K562 (cell line): ENCODE results near the gene SPOUT1. TPM values are rescaled to one million over a fixed set of nuclear protein-coding genes. Genes with fewer than 3 reads are reported as not detected.

Experiments used
- CHD1 ChIP-seq: fragments of 200-600 bp; sonication (generic); IDR thresholded peaks from one replicate; pipeline ENCODE4 v1.6.1; 2012; ENCODE audit warnings: mild to moderate bottlenecking, moderate library complexity, low read length, inconsistent platforms
- NCOA1 ChIP-seq: fragments of 450-650 bp; IDR thresholded peaks from 2 replicates; pipeline ENCODE4 v1.6.1; 2016; ENCODE audit warnings: low read depth
- POLR2G ChIP-seq: fragments of 200-400 bp; formaldehyde crosslinking; IDR thresholded peaks from 2 replicates; pipeline ENCODE4 v1.6.1; 2017; ENCODE audit warnings: low read depth, mild to moderate bottlenecking, antibody characterized with exemption, low read length, moderate library complexity
- PRPF4 ChIP-seq: fragments of 200-400 bp; formaldehyde crosslinking; IDR thresholded peaks from one replicate; pipeline ENCODE4 v1.6.1; 2017; ENCODE audit warnings: low read length, low read depth, mild to moderate bottlenecking; ENCODE audit not compliant: insufficient read depth, poor library complexity, severe bottlenecking
- PYGO2 ChIP-seq: fragments of 450-650 bp; IDR thresholded peaks from 2 replicates; pipeline ENCODE4 v1.6.1; 2016; ENCODE audit warnings: mild to moderate bottlenecking, missing genetic modification characterization, moderate library complexity, missing compliant biosample characterization
- RAD21 ChIP-seq, 2 experiments: fragments of 250-450 bp in 1 of 2; fragments of 450-650 bp in 1 of 2; sonication (Bioruptor Pico) in 1 of 2; formaldehyde crosslinking in 1 of 2; IDR thresholded peaks in 1 of 2; conservative IDR thresholded peaks in 1 of 2; 2 replicates each; pipeline versions ENCODE4 v1.4.0 to v1.8.0; 2020 to 2022; ENCODE audit warnings: mild to moderate bottlenecking in 2 of 2, moderate library complexity in 1 of 2
- SMARCA4 ChIP-seq: fragments of 450-650 bp; IDR thresholded peaks from 2 replicates; pipeline ENCODE4 v1.6.1; 2016
- SRSF9 ChIP-seq: fragments of 200-400 bp; formaldehyde crosslinking; IDR thresholded peaks from 2 replicates; pipeline ENCODE4 v1.6.1; 2017; ENCODE audit warnings: low read depth, low read length, borderline replicate concordance
- polyA plus RNA-seq, 8 experiments: library from polyadenylated mRNA; depleted of rRNA in 4 of 8; stranded (reverse) in 5 of 8; unstranded in 3 of 8; fragments of >200 nt; fragmentation: Nextera tagmentation in 2 of 8; fragmentation: Illumina TruSeq in 1 of 8; extraction: Ambion mirVana in 2 of 8; extraction: Trizol in 1 of 8; gene quantifications; 2 replicates each; pipeline versions ENCODE4 v1.2.1 to v1.2.3, GENCODE V29; 2011 to 2014; ENCODE audit warnings: inconsistent platforms in 1 of 8, missing spikeins in 1 of 8
- total RNA-seq, 7 experiments: library from RNA; depleted of rRNA in 6 of 7; stranded (reverse); fragments of >200 nt in 6 of 7; fragmentation: Illumina TruSeq in 2 of 7; extraction: Trizol in 2 of 7; gene quantifications; 2 replicates each; pipeline versions ENCODE4 v1.2.1 to v1.2.3, GENCODE V29; 2011 to 2021; ENCODE audit warnings: low replicate concordance in 1 of 7
- TF ChIP-seq, protein P1 (sequence below): fragments of 250-450 bp; sonication (Bioruptor Pico); IDR thresholded peaks from 2 replicates; pipeline ENCODE4 v1.4.0; 2020
- TF ChIP-seq, protein P2 (sequence below): IDR thresholded peaks from 2 replicates; pipeline ENCODE4 v1.6.1; 2011; ENCODE audit warnings: borderline replicate concordance, low read depth, mild to moderate bottlenecking, moderate library complexity, low read length; ENCODE audit not compliant: insufficient read depth, poor library complexity, severe bottlenecking
- TF ChIP-seq, protein P3 (sequence below): sonication (generic); formaldehyde crosslinking; IDR thresholded peaks from 2 replicates; pipeline ENCODE4 v1.8.0; 2023; ENCODE audit warnings: mild to moderate bottlenecking, missing genetic modification reagents
- TF ChIP-seq, protein P4 (sequence below): conservative IDR thresholded peaks from 2 replicates; pipeline ENCODE4 v1.6.1; 2011; ENCODE audit warnings: low read depth, mild to moderate bottlenecking, low read length; ENCODE audit not compliant: control insufficient read depth

The SPOUT1 gene
- total and polyA plus RNA-seq, 9 of the 15 experiments (the other 6 are each of a cell fraction or from before 2014, with no cell fraction given) = 10.6 to 121 (median 37.4) TPM

DNA sequence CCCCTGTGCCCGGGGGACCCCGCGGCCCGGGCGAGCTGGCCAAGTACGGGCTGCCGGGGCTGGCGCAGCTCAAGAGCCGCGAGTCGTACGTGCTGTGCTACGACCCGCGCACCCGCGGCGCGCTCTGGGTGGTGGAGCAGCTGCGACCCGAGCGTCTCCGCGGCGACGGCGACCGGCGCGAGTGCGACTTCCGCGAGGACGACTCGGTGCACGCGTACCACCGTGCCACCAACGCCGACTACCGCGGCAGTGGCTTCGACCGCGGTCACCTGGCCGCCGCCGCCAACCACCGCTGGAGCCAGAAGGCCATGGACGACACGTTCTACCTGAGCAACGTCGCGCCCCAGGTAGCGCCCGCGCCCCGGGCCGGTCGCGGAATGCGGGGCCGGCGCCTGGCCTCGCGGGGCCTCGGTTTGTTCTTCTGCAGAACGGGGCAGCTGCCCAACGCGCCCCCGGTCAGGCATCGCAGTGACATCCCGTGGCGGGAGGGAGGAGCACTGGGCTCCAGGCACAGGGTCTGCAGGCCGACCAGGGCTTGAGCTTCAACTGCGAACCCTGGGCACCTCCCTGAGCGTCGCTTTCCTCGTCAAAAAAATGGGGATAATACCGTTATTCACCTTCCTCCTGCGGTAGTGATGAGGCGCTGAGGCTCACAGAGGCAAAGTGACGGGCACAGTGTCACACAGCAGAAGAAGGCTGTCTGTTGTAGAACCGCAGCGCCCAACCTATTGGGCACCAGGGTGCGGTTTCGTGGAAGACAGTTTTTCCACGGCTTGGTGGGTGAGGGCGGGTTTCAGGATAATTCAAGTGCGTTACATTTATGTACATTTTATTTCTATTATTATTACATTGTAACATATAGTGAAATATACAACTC lies 10.5 kb downstream of the SPOUT1 start (continued):
- TF ChIP-seq, protein P1, sequence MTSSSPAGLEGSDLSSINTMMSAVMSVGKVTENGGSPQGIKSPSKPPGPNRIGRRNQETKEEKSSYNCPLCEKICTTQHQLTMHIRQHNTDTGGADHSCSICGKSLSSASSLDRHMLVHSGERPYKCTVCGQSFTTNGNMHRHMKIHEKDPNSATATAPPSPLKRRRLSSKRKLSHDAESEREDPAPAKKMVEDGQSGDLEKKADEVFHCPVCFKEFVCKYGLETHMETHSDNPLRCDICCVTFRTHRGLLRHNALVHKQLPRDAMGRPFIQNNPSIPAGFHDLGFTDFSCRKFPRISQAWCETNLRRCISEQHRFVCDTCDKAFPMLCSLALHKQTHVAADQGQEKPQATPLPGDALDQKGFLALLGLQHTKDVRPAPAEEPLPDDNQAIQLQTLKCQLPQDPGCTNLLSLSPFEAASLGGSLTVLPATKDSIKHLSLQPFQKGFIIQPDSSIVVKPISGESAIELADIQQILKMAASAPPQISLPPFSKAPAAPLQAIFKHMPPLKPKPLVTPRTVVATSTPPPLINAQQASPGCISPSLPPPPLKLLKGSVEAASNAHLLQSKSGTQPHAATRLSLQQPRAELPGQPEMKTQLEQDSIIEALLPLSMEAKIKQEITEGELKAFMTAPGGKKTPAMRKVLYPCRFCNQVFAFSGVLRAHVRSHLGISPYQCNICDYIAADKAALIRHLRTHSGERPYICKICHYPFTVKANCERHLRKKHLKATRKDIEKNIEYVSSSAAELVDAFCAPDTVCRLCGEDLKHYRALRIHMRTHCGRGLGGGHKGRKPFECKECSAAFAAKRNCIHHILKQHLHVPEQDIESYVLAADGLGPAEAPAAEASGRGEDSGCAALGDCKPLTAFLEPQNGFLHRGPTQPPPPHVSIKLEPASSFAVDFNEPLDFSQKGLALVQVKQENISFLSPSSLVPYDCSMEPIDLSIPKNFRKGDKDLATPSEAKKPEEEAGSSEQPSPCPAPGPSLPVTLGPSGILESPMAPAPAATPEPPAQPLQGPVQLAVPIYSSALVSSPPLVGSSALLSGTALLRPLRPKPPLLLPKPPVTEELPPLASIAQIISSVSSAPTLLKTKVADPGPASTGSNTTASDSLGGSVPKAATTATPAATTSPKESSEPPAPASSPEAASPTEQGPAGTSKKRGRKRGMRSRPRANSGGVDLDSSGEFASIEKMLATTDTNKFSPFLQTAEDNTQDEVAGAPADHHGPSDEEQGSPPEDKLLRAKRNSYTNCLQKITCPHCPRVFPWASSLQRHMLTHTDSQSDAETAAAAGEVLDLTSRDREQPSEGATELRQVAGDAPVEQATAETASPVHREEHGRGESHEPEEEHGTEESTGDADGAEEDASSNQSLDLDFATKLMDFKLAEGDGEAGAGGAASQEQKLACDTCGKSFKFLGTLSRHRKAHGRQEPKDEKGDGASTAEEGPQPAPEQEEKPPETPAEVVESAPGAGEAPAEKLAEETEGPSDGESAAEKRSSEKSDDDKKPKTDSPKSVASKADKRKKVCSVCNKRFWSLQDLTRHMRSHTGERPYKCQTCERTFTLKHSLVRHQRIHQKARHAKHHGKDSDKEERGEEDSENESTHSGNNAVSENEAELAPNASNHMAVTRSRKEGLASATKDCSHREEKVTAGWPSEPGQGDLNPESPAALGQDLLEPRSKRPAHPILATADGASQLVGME (CRISPR knock-in tag) = peak; percentile 13; the same call in 1 of the 2 replicates
- TF ChIP-seq SRSF9 (no peak), PYGO2 (no peak), NCOA1 (no peak), CHD1 (peak; percentile 30), RAD21 (CRISPR knock-in tag; conservative IDR thresholded peaks at IDR 0.05 in 1 of 2, IDR thresholded peaks at IDR 0.05 in 1 of 2) (peak in 1 of 2 experiments; percentile 18; a peak in 1 of 4 replicates), PRPF4 (no peak), POLR2G (peak; percentile 68), SMARCA4 (peak; percentile 16; the same call in 1 of the 2 replicates)
- TF ChIP-seq, protein P2, sequence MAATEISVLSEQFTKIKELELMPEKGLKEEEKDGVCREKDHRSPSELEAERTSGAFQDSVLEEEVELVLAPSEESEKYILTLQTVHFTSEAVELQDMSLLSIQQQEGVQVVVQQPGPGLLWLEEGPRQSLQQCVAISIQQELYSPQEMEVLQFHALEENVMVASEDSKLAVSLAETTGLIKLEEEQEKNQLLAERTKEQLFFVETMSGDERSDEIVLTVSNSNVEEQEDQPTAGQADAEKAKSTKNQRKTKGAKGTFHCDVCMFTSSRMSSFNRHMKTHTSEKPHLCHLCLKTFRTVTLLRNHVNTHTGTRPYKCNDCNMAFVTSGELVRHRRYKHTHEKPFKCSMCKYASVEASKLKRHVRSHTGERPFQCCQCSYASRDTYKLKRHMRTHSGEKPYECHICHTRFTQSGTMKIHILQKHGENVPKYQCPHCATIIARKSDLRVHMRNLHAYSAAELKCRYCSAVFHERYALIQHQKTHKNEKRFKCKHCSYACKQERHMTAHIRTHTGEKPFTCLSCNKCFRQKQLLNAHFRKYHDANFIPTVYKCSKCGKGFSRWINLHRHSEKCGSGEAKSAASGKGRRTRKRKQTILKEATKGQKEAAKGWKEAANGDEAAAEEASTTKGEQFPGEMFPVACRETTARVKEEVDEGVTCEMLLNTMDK = no peak
- TF ChIP-seq, protein P3, sequence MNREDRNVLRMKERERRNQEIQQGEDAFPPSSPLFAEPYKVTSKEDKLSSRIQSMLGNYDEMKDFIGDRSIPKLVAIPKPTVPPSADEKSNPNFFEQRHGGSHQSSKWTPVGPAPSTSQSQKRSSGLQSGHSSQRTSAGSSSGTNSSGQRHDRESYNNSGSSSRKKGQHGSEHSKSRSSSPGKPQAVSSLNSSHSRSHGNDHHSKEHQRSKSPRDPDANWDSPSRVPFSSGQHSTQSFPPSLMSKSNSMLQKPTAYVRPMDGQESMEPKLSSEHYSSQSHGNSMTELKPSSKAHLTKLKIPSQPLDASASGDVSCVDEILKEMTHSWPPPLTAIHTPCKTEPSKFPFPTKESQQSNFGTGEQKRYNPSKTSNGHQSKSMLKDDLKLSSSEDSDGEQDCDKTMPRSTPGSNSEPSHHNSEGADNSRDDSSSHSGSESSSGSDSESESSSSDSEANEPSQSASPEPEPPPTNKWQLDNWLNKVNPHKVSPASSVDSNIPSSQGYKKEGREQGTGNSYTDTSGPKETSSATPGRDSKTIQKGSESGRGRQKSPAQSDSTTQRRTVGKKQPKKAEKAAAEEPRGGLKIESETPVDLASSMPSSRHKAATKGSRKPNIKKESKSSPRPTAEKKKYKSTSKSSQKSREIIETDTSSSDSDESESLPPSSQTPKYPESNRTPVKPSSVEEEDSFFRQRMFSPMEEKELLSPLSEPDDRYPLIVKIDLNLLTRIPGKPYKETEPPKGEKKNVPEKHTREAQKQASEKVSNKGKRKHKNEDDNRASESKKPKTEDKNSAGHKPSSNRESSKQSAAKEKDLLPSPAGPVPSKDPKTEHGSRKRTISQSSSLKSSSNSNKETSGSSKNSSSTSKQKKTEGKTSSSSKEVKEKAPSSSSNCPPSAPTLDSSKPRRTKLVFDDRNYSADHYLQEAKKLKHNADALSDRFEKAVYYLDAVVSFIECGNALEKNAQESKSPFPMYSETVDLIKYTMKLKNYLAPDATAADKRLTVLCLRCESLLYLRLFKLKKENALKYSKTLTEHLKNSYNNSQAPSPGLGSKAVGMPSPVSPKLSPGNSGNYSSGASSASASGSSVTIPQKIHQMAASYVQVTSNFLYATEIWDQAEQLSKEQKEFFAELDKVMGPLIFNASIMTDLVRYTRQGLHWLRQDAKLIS = 0 out of 2 replicates have a peak, but pooled peaks have one; percentile 34
- TF ChIP-seq, protein P4, sequence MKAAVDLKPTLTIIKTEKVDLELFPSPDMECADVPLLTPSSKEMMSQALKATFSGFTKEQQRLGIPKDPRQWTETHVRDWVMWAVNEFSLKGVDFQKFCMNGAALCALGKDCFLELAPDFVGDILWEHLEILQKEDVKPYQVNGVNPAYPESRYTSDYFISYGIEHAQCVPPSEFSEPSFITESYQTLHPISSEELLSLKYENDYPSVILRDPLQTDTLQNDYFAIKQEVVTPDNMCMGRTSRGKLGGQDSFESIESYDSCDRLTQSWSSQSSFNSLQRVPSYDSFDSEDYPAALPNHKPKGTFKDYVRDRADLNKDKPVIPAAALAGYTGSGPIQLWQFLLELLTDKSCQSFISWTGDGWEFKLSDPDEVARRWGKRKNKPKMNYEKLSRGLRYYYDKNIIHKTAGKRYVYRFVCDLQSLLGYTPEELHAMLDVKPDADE = peak; percentile 45
